HL-60 (cell line): Measurements from ENCODE around the gene LAMA3.

ENCODE experiments used
- GABPA ChIP-seq: IDR thresholded peaks from 2 replicates; pipeline ENCODE4 v1.6.1; 2012; ENCODE audit warnings: low read depth
- POLR2AphosphoS5 ChIP-seq: IDR thresholded peaks from 2 replicates; pipeline ENCODE4 v1.6.1; 2012; ENCODE audit warnings: low read depth
- REST ChIP-seq: IDR thresholded peaks from 2 replicates; pipeline ENCODE4 v1.6.1; 2012; ENCODE audit warnings: low read depth; ENCODE audit not compliant: insufficient replicate concordance
- TF ChIP-seq, protein P1 (sequence below): IDR thresholded peaks from one replicate; pipeline ENCODE4 v1.5.1; 2011; ENCODE audit warnings: low read length, control low read depth, inconsistent platforms; ENCODE audit not compliant: insufficient read depth

GRCh38 chr18:23689616-23690504 is 607 bp downstream of the LAMA3 start:
- TF ChIP-seq, protein P1, sequence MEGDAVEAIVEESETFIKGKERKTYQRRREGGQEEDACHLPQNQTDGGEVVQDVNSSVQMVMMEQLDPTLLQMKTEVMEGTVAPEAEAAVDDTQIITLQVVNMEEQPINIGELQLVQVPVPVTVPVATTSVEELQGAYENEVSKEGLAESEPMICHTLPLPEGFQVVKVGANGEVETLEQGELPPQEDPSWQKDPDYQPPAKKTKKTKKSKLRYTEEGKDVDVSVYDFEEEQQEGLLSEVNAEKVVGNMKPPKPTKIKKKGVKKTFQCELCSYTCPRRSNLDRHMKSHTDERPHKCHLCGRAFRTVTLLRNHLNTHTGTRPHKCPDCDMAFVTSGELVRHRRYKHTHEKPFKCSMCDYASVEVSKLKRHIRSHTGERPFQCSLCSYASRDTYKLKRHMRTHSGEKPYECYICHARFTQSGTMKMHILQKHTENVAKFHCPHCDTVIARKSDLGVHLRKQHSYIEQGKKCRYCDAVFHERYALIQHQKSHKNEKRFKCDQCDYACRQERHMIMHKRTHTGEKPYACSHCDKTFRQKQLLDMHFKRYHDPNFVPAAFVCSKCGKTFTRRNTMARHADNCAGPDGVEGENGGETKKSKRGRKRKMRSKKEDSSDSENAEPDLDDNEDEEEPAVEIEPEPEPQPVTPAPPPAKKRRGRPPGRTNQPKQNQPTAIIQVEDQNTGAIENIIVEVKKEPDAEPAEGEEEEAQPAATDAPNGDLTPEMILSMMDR = no peak
- no peak for TF ChIP-seq REST
- TF ChIP-seq POLR2AphosphoS5 = no peak
- TF ChIP-seq GABPA = no peak
